T-helper 1 cell treated with Interleukin-12 subunit alpha and Interleukin-12 subunit beta and Interleukin-4 antibody, amounts not matched to agents 30 μg/mL and 1 μg/mL, for 36 hours (primary cell): ENCODE data around the gene MFSD6.
"Not testable (repeated sequence)": the region's sequence is repeated elsewhere in the genome, so short reads cannot be mapped to it uniquely, and the experiment has no call there.

Source experiments
- H3K27ac Mint-ChIP-seq: one replicate; pipeline ENCODE4 v1.8.0; 2021; ENCODE audit warnings: mild to moderate bottlenecking, mixed read lengths
- H3K27me3 Mint-ChIP-seq: one replicate; pipeline ENCODE4 v1.8.0; 2021; ENCODE audit warnings: low read depth, mixed read lengths
- H3K36me3 Mint-ChIP-seq: one replicate; pipeline ENCODE4 v1.8.0; 2021; ENCODE audit warnings: low read depth, mixed read lengths
- H3K4me1 Mint-ChIP-seq: one replicate; pipeline ENCODE4 v1.8.0; 2021; ENCODE audit warnings: low read depth, mixed read lengths
- H3K4me3 Mint-ChIP-seq: one replicate; pipeline ENCODE4 v1.8.0; 2021; ENCODE audit warnings: mild to moderate bottlenecking, moderate library complexity, mixed read lengths
- H3K9me3 Mint-ChIP-seq: one replicate; pipeline ENCODE4 v1.8.0; 2021; ENCODE audit warnings: mixed read lengths

Gene MFSD6

GRCh38 chr2:190413421-190413820 lies 5.3 kb downstream of the MFSD6 start:
- Mint-ChIP-seq H3K36me3 (peaks cover 27% of the 10 kb centered on the region), H3K27ac (peak overlapping the region; percentile 21), H3K4me3 (no peak overlapping the region), H3K27me3 (no peaks in the 10 kb centered on the region), H3K9me3 (no peaks in the 10 kb centered on the region), H3K4me1 (peaks cover 42% of the 10 kb centered on the region)

GRCh38 chr2:190415251-190415650 lies 7.1 kb downstream of the MFSD6 start:
- Mint-ChIP-seq H3K27me3 (no peaks in the 10 kb centered on the region), H3K4me1 (peaks cover 44% of the 10 kb centered on the region), H3K4me3 (no peak overlapping the region), H3K27ac (peak overlapping the region; percentile 72), H3K9me3 (no peaks in the 10 kb centered on the region), H3K36me3 (peaks cover 34% of the 10 kb centered on the region)

- Mint-ChIP-seq H3K27me3 (no peaks in the 10 kb centered on the region), H3K9me3 (no peaks in the 10 kb centered on the region), H3K27ac (peak overlapping the region; percentile 72), H3K4me1 (peaks cover 47% of the 10 kb centered on the region), H3K4me3 (peak overlapping the region; percentile 14), H3K36me3 (peaks cover 39% of the 10 kb centered on the region)
These were observed 7.9 kb downstream of the MFSD6 start for GRCh38 chr2:190415794-190416775.

- Mint-ChIP-seq H3K27me3 (no peaks in the 10 kb centered on the region), H3K36me3 (peaks cover 33% of the 10 kb centered on the region), H3K27ac (no peak overlapping the region), H3K9me3 (no peaks in the 10 kb centered on the region), H3K4me3 (no peak overlapping the region), H3K4me1 (peaks cover 39% of the 10 kb centered on the region)
These were observed 9.1 kb downstream of the MFSD6 start for GRCh38 chr2:190417045-190417842.

GRCh38 chr2:190418727-190419126 lies 10.6 kb downstream of the MFSD6 start:
- Mint-ChIP-seq H3K27me3 (no peaks in the 10 kb centered on the region), H3K27ac (no peak overlapping the region), H3K4me3 (no peak overlapping the region), H3K4me1 (peaks cover 33% of the 10 kb centered on the region), H3K9me3 (no peaks in the 10 kb centered on the region), H3K36me3 (peaks cover 28% of the 10 kb centered on the region)

GRCh38 chr2:190420801-190421200 lies 12.6 kb downstream of the MFSD6 start:
- H3K9me3 Mint-ChIP-seq = no peaks in the 10 kb centered on the region
- H3K36me3 Mint-ChIP-seq = peaks cover 33% of the 10 kb centered on the region
- H3K4me1 Mint-ChIP-seq = peaks cover 27% of the 10 kb centered on the region
- no peak overlapping the region for H3K27ac Mint-ChIP-seq
- no peaks in the 10 kb centered on the region for H3K27me3 Mint-ChIP-seq
- H3K4me3 Mint-ChIP-seq = no peak overlapping the region

- H3K9me3 Mint-ChIP-seq = no peaks in the 10 kb centered on the region
- H3K36me3 Mint-ChIP-seq = peaks cover 38% of the 10 kb centered on the region
- no peak overlapping the region for H3K27ac Mint-ChIP-seq
- no peaks in the 10 kb centered on the region for H3K27me3 Mint-ChIP-seq
- H3K4me1 Mint-ChIP-seq = peaks cover 21% of the 10 kb centered on the region
- H3K4me3 Mint-ChIP-seq = no peak overlapping the region
These were observed 17.2 kb downstream of the MFSD6 start for GRCh38 chr2:190425221-190425866.

- H3K27me3 Mint-ChIP-seq = no peaks in the 10 kb centered on the region
- H3K9me3 Mint-ChIP-seq = no peaks in the 10 kb centered on the region
- H3K36me3 Mint-ChIP-seq = peaks cover 33% of the 10 kb centered on the region
- H3K4me1 Mint-ChIP-seq = peaks cover 18% of the 10 kb centered on the region
- H3K4me3 Mint-ChIP-seq = no peak overlapping the region
- no peak overlapping the region for H3K27ac Mint-ChIP-seq
These were observed 17.9 kb downstream of the MFSD6 start for GRCh38 chr2:190425883-190426658.

GRCh38 chr2:190430866-190431265 lies 22.7 kb downstream of the MFSD6 start:
- H3K36me3 Mint-ChIP-seq = peaks cover 35% of the 10 kb centered on the region
- H3K9me3 Mint-ChIP-seq, H3K27me3 Mint-ChIP-seq, H3K27ac Mint-ChIP-seq, H3K4me3 Mint-ChIP-seq: not testable (repeated sequence)
- H3K4me1 Mint-ChIP-seq = peaks cover 38% of the 10 kb centered on the region

GRCh38 chr2:190431907-190432306 lies 23.8 kb downstream of the MFSD6 start:
- Mint-ChIP-seq H3K36me3 (peaks cover 35% of the 10 kb centered on the region), H3K4me3 (no peak overlapping the region), H3K4me1 (peaks cover 36% of the 10 kb centered on the region)

GRCh38 chr2:190432567-190433231 lies 24.5 kb downstream of the MFSD6 start:
- H3K4me1 Mint-ChIP-seq = peaks cover 33% of the 10 kb centered on the region
- no peak overlapping the region for H3K27ac Mint-ChIP-seq
- H3K9me3 Mint-ChIP-seq = no peaks in the 10 kb centered on the region
- H3K27me3 Mint-ChIP-seq = no peaks in the 10 kb centered on the region
- no peak overlapping the region for H3K4me3 Mint-ChIP-seq
- H3K36me3 Mint-ChIP-seq = peaks cover 37% of the 10 kb centered on the region

More at GRCh38 chr2:190431907-190432306, 23.8 kb downstream of the MFSD6 start:
- Mint-ChIP-seq H3K9me3 (no peaks in the 10 kb centered on the region), H3K27ac (no peak overlapping the region), H3K27me3 (no peaks in the 10 kb centered on the region)

- Mint-ChIP-seq H3K27ac (no peak overlapping the region), H3K36me3 (peaks cover 42% of the 10 kb centered on the region)
These were observed 27.0 kb downstream of the MFSD6 start for GRCh38 chr2:190435031-190435670.

GRCh38 chr2:190436557-190436956 lies 28.4 kb downstream of the MFSD6 start:
- Mint-ChIP-seq H3K27ac (no peak overlapping the region), H3K4me1 (peaks cover 43% of the 10 kb centered on the region), H3K9me3 (no peaks in the 10 kb centered on the region), H3K27me3 (no peaks in the 10 kb centered on the region), H3K36me3 (peaks cover 42% of the 10 kb centered on the region), H3K4me3 (no peak overlapping the region)

More at GRCh38 chr2:190435031-190435670, 27.0 kb downstream of the MFSD6 start:
- peak overlapping the region; percentile 46 for H3K4me3 Mint-ChIP-seq
- H3K27me3 Mint-ChIP-seq = no peaks in the 10 kb centered on the region
- H3K4me1 Mint-ChIP-seq = peaks cover 38% of the 10 kb centered on the region
- H3K9me3 Mint-ChIP-seq = no peaks in the 10 kb centered on the region
